GM12878 (cell line): ENCODE results near the gene LMCD1. TPM values are rescaled to one million over a fixed set of nuclear protein-coding genes. Genes with fewer than 3 reads are reported as not detected.

Experiments used
- ATAC-seq: fragments of 200-7000 bp; cut with Tn5 transposase; 3 replicates; pipeline ENCODE4 v1.9.1; 2020; ENCODE audit warnings: mild to moderate bottlenecking, moderate library complexity
- BruUV-seq: library from RNA; stranded (reverse); fragments of 400-500 nt; replicated peaks from 2 replicates; lab custom pipeline; 2021; lab: Mats Ljungman, UMichigan
- CTCF ChIA-PET: fragments of 300-600 bp; sonication (Branson Sonifier 250); formaldehyde crosslinking; extraction: SDS; loops from one replicate; lab custom pipeline; 2021; ENCODE audit warnings: inconsistent platforms; lab: Yijun Ruan, JAX
- POLR2A ChIA-PET: fragments of 350-600 bp; formaldehyde crosslinking; extraction: SDS; loops from one replicate; lab custom pipeline; 2021; ENCODE audit warnings: inconsistent platforms; lab: Charles Lee
- RAD21 ChIA-PET: fragments of 300-600 bp; sonication (Branson Sonifier 250); formaldehyde crosslinking; loops from one replicate; lab custom pipeline; 2023; ENCODE audit warnings: antibody characterized with exemption; ENCODE audit not compliant: unreplicated experiment; lab: Charles Lee
- SMC1A ChIA-PET: fragments of 300-600 bp; sonication (Branson Sonifier 250); formaldehyde crosslinking; loops from one replicate; lab custom pipeline; 2023; ENCODE audit not compliant: unreplicated experiment, uncharacterized antibody; lab: Charles Lee
- DNase-seq: peaks from one replicate; pipeline ENCODE4 v3.0.0-alpha.2; 2011; ENCODE audit warnings: low read depth, low spot score
- FAIRE-seq: peaks from 3 replicates; lab custom pipeline; 2011; peaks lifted over from hg19 to GRCh38; lab: Jason Lieb, UNC
- H2AFZ ChIP-seq: 2 replicates; pipeline ENCODE4 v1.6.0; 2011; ENCODE audit warnings: low read depth, low read length, control low read depth; ENCODE audit not compliant: control insufficient read depth
- H3K27ac ChIP-seq: 2 replicates; pipeline ENCODE4 v1.5.1; 2011; ENCODE audit warnings: control low read depth; ENCODE audit not compliant: control insufficient read depth, insufficient read depth
- H3K27me3 ChIP-seq, 2 experiments: replicated peaks in 1 of 2; 2 replicates each; pipeline versions ENCODE4 v1.6.0 to v1.6.1; 2011; ENCODE audit warnings: low read length in 1 of 2; ENCODE audit not compliant: control insufficient read depth in 2 of 2, insufficient read depth in 2 of 2
- H3K36me3 ChIP-seq, 2 experiments: 2 replicates each; pipeline ENCODE4 v1.5.1; 2011; ENCODE audit warnings: low read length in 1 of 2; ENCODE audit not compliant: control insufficient read depth in 2 of 2, insufficient read depth in 2 of 2
- H3K4me1 ChIP-seq: 2 replicates; pipeline ENCODE4 v1.6.1; 2011; ENCODE audit warnings: mild to moderate bottlenecking, low read length, moderate library complexity, mixed read lengths; ENCODE audit not compliant: control insufficient read depth, insufficient read depth
- H3K4me2 ChIP-seq: 2 replicates; pipeline ENCODE4 v1.6.0; 2011; ENCODE audit warnings: control low read depth; ENCODE audit not compliant: control insufficient read depth, insufficient read depth
- H3K4me3 ChIP-seq: fragments of 200-600 bp; sonication (generic); 2 replicates; pipeline ENCODE4 v1.5.1; 2016
- H3K79me2 ChIP-seq: 2 replicates; pipeline ENCODE4 v1.6.0; 2011; ENCODE audit warnings: low read length; ENCODE audit not compliant: control insufficient read depth, insufficient read depth
- H3K9ac ChIP-seq: 2 replicates; pipeline ENCODE4 v1.8.0; 2011; ENCODE audit warnings: low read length, control low read depth, mixed read lengths; ENCODE audit not compliant: control insufficient read depth, insufficient read depth
- H3K9me3 ChIP-seq: replicated peaks from 3 replicates; pipeline ENCODE4 v1.5.1; 2011; ENCODE audit warnings: mild to moderate bottlenecking, low read length; ENCODE audit not compliant: control insufficient read depth, insufficient read depth
- H4K20me1 ChIP-seq: 2 replicates; pipeline ENCODE4 v1.6.0; 2011; ENCODE audit not compliant: control insufficient read depth, insufficient read depth
- ATF7 ChIP-seq: fragments of 450-650 bp; IDR thresholded peaks from 2 replicates; pipeline ENCODE4 v1.6.1; 2016; ENCODE audit warnings: low read depth, mild to moderate bottlenecking
- BCL11A ChIP-seq: IDR thresholded peaks from 2 replicates; pipeline ENCODE4 v1.6.1; 2011; ENCODE audit warnings: low read depth, low read length
- CHD1 ChIP-seq: IDR thresholded peaks from 2 replicates; pipeline ENCODE4 v1.6.1; 2012; ENCODE audit warnings: low read depth, low read length, improper control_type of control experiment
- FOXK2 ChIP-seq: fragments of 450-650 bp; IDR thresholded peaks from 2 replicates; pipeline ENCODE4 v1.6.1; 2017; ENCODE audit warnings: mild to moderate bottlenecking, moderate library complexity
- HDGF ChIP-seq: fragments of 450-650 bp; IDR thresholded peaks from 2 replicates; pipeline ENCODE4 v1.6.1; 2016; ENCODE audit warnings: antibody characterized with exemption
- IRF5 ChIP-seq: fragments of 450-650 bp; IDR thresholded peaks from 2 replicates; pipeline ENCODE4 v1.6.1; 2017; ENCODE audit warnings: borderline replicate concordance
- MXI1 ChIP-seq: fragments of 150-350 bp; IDR thresholded peaks from 2 replicates; pipeline ENCODE4 v1.6.1; 2011; ENCODE audit warnings: low read depth, mild to moderate bottlenecking, inconsistent platforms, low read length, improper control_type of control experiment
- NFYB ChIP-seq: IDR thresholded peaks from 2 replicates; pipeline ENCODE4 v1.6.1; 2011; ENCODE audit warnings: low read depth, mild to moderate bottlenecking, low read length, improper control_type of control experiment, moderate library complexity; ENCODE audit not compliant: insufficient read depth
- NRF1 ChIP-seq: conservative IDR thresholded peaks from 2 replicates; pipeline ENCODE4 v1.6.1; 2011; ENCODE audit warnings: mild to moderate bottlenecking, low read depth, low read length, improper control_type of control experiment
- POLR2A ChIP-seq: IDR thresholded peaks from 2 replicates; pipeline ENCODE4 v1.6.1; 2011; ENCODE audit warnings: low read depth, mild to moderate bottlenecking, low read length
- RUNX3 ChIP-seq: IDR thresholded peaks from 2 replicates; pipeline ENCODE4 v1.6.1; 2012; ENCODE audit warnings: low read length, inconsistent platforms
- SIN3A ChIP-seq: IDR thresholded peaks from 2 replicates; pipeline ENCODE4 v1.6.1; 2012; ENCODE audit warnings: low read depth, low read length, improper control_type of control experiment
- SMAD5 ChIP-seq: IDR thresholded peaks from 2 replicates; pipeline ENCODE4 v1.6.1; 2016; ENCODE audit warnings: antibody characterized with exemption, low read depth
- SREBF2 ChIP-seq: IDR thresholded peaks from 2 replicates; pipeline ENCODE4 v1.6.1; 2012; ENCODE audit warnings: mild to moderate bottlenecking, low read length
- ZBTB11 ChIP-seq: fragments of 450-650 bp; formaldehyde crosslinking; IDR thresholded peaks from 2 replicates; pipeline ENCODE4 v1.5.0; 2022; ENCODE audit warnings: mild to moderate bottlenecking, missing genetic modification characterization
- ZNF207 ChIP-seq: fragments of 450-650 bp; IDR thresholded peaks from 2 replicates; pipeline ENCODE4 v1.6.1; 2014; ENCODE audit warnings: antibody characterized with exemption, mild to moderate bottlenecking, borderline replicate concordance
- WGBS: methylation state at CpG from one replicate; pipeline ENCODE4 v1.1.6; 2016; ENCODE audit warnings: low lambda C conversion rate; ENCODE audit not compliant: insufficient replicate concordance, insufficient coverage; ENCODE audit errors: missing lambda C conversion rate; 5-methylcytosine and 5-hydroxymethylcytosine counted together
- in situ Hi-C: fragments of 300-500 bp; cut with MboI; formaldehyde crosslinking; loops from 9 replicates; pipeline ENCODE4 v1.14.3; 2018; ENCODE audit warnings: mixed read lengths
- intact Hi-C: fragments of 100-400 bp; cut with micrococcal nuclease; formaldehyde crosslinking; loops from one replicate; pipeline ENCODE4 v1.14.2; 2022; ENCODE audit not compliant: unreplicated experiment
- polyA plus RNA-seq, 11 experiments: library from polyadenylated mRNA; depleted of rRNA in 4 of 11; unstranded in 6 of 11; stranded (reverse) in 5 of 11; fragments of >200 nt; fragmentation: Nextera tagmentation in 4 of 11; fragmentation: Illumina TruSeq in 1 of 11; extraction: Ambion mirVana in 4 of 11; extraction: Trizol in 1 of 11; gene quantifications; 1 replicate in 1 of 11; 2 replicates in 10 of 11; pipeline versions ENCODE4 v1.2.1 to v1.2.3, GENCODE V29; 2011 to 2016; ENCODE audit warnings: inconsistent platforms in 2 of 11, missing spikeins in 2 of 11, low read depth in 1 of 11
- total RNA-seq, 4 experiments: library from RNA; depleted of rRNA in 3 of 4; stranded (reverse); fragments of >200 nt in 3 of 4; fragmentation: Illumina TruSeq in 1 of 4; extraction: Trizol in 1 of 4; gene quantifications; 2 replicates each; pipeline versions ENCODE4 v1.2.1 to v1.2.3, GENCODE V29; 2013 to 2021
- TF ChIP-seq, protein P1 (sequence below): IDR thresholded peaks from 2 replicates; pipeline ENCODE4 v1.6.1; 2012; ENCODE audit warnings: low read length, inconsistent platforms
- TF ChIP-seq, protein P2 (sequence below): fragments of 450-650 bp; formaldehyde crosslinking; IDR thresholded peaks from 2 replicates; pipeline ENCODE4 v1.4.0; 2020; ENCODE audit warnings: mild to moderate bottlenecking, moderate library complexity

LMCD1 gene
- total and polyA plus RNA-seq, 10 of the 15 experiments (the other 5 are each of a cell fraction or from before 2014, with no cell fraction given) = 0.27 to 6.4 (median 1.7) TPM

DNA sequence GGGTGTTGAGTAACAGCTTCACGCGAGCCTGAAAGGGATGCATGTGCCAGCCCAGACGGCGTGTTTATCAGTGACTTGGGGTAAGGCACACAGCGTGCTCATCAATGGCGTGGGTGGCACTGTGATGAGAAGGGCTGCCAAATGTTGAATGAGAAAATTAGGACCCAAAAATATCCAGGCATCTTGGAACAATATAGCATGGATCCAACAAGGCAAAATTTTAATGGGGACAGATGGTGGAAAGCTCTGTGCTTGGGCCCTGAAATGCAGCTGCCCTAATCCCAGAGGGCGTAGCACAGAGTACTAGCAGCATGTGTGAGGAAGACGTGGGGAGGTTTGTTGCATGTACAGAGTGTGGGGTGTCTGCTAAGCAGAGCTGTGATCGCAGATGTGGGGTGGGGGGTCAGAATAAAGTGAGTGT is 94.1 kb downstream of the LMCD1 start:
- Histone ChIP-seq H3K36me3 (no peaks in the 10 kb centered on the region), H3K27me3 (no peaks in the 10 kb centered on the region), H4K20me1 (no peaks in the 10 kb centered on the region), H3K4me3 (no peak overlapping the region), H3K4me1 (no peaks in the 10 kb centered on the region), H2AFZ (no peak overlapping the region), H3K9ac (no peak overlapping the region), H3K79me2 (no peaks in the 10 kb centered on the region), H3K27ac (no peak overlapping the region), H3K9me3 (no peaks in the 10 kb centered on the region), H3K4me2 (no peak overlapping the region)
- DNase-seq (no peak), FAIRE-seq (no peak), ATAC-seq (no peak)
- BruUV-seq = no TSS peak
- in situ Hi-C loops = no loop called here
- ChIA-PET SMC1A (interaction anchor here (1.4 kb wide), 1 partner anchor 141 kb away, joined by 5 read pairs; no protein-coding TSS in a partner anchor), POLR2A (no interaction called here), RAD21 (no interaction called here), CTCF (no interaction called here)
- intact Hi-C loops = no loop called here
- TF ChIP-seq RUNX3 (no peak), HDGF (no peak), SMAD5 (no peak), SIN3A (no peak), CHD1 (no peak), FOXK2 (no peak), NFYB (no peak), ZBTB11 (CRISPR knock-in tag) (no peak), NRF1 (no peak), MXI1 (no peak), ATF7 (no peak), BCL11A (no peak), SREBF2 (no peak), IRF5 (no peak), ZNF207 (no peak), POLR2A (no peak)
- TF ChIP-seq, protein P1, sequence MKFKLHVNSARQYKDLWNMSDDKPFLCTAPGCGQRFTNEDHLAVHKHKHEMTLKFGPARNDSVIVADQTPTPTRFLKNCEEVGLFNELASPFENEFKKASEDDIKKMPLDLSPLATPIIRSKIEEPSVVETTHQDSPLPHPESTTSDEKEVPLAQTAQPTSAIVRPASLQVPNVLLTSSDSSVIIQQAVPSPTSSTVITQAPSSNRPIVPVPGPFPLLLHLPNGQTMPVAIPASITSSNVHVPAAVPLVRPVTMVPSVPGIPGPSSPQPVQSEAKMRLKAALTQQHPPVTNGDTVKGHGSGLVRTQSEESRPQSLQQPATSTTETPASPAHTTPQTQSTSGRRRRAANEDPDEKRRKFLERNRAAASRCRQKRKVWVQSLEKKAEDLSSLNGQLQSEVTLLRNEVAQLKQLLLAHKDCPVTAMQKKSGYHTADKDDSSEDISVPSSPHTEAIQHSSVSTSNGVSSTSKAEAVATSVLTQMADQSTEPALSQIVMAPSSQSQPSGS = no peak
- TF ChIP-seq, protein P2, sequence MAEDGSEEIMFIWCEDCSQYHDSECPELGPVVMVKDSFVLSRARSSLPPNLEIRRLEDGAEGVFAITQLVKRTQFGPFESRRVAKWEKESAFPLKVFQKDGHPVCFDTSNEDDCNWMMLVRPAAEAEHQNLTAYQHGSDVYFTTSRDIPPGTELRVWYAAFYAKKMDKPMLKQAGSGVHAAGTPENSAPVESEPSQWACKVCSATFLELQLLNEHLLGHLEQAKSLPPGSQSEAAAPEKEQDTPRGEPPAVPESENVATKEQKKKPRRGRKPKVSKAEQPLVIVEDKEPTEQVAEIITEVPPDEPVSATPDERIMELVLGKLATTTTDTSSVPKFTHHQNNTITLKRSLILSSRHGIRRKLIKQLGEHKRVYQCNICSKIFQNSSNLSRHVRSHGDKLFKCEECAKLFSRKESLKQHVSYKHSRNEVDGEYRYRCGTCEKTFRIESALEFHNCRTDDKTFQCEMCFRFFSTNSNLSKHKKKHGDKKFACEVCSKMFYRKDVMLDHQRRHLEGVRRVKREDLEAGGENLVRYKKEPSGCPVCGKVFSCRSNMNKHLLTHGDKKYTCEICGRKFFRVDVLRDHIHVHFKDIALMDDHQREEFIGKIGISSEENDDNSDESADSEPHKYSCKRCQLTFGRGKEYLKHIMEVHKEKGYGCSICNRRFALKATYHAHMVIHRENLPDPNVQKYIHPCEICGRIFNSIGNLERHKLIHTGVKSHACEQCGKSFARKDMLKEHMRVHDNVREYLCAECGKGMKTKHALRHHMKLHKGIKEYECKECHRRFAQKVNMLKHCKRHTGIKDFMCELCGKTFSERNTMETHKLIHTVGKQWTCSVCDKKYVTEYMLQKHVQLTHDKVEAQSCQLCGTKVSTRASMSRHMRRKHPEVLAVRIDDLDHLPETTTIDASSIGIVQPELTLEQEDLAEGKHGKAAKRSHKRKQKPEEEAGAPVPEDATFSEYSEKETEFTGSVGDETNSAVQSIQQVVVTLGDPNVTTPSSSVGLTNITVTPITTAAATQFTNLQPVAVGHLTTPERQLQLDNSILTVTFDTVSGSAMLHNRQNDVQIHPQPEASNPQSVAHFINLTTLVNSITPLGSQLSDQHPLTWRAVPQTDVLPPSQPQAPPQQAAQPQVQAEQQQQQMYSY (CRISPR knock-in tag) = no peak
- WGBS = 38% methylated on average over 9 of the region's 9 CpGs
